Measurements from ENCODE around the gene PPP4R2. TPM values are rescaled to one million over a fixed set of nuclear protein-coding genes. Genes with fewer than 3 reads are reported as not detected.

Gene PPP4R2
- total and polyA plus RNA-seq, 2 of the 8 experiments (the other 6 are each of a cell fraction or from before 2014, with no cell fraction given) = 11.5 to 89.9 TPM

DNA sequence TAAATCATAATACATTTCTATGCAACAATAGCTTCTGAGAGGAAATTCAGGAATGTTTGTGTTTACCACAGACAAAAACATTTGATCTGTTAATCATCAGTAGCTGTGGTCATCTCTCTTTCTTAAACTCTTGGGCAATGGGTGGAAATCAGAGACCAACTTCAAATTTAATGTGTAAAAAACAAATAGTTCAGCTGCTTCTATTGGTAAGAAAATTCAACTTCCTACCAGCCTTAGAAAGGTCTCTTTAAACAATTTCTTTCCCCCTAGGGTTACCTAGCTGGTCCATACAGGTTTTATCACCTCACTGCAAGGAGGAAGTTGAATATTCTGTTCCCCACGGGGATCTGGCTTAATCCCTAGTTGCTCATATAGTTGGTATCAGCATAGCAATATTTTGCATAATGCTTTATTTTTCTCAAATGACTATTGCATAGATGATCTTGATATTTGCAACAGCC is 20.3 kb upstream of the PPP4R2 start (continued):
- TF ChIP-seq TAF1 (IDR thresholded peaks at IDR 0.05; ENCODE audit: low read depth, low read length) = no peak
- TF ChIP-seq SIRT6 (IDR thresholded peaks at IDR 0.05; ENCODE audit: low read length) = no peak
- TF ChIP-seq EGR1 (IDR thresholded peaks at IDR 0.05; ENCODE audit: borderline replicate concordance, low read depth, low read length) = no peak
- TF ChIP-seq CBX8 (IDR thresholded peaks at IDR 0.05; ENCODE audit: borderline replicate concordance, low read depth, low read length) = no peak

Data from H1 (cell line).